Measurements from ENCODE around the gene GDF9. TPM values are rescaled to one million over a fixed set of nuclear protein-coding genes. Genes with fewer than 3 reads are reported as not detected.

Gene GDF9
- total RNA-seq, 1 experiment from 2014 or later, result 0.54 TPM

DNA sequence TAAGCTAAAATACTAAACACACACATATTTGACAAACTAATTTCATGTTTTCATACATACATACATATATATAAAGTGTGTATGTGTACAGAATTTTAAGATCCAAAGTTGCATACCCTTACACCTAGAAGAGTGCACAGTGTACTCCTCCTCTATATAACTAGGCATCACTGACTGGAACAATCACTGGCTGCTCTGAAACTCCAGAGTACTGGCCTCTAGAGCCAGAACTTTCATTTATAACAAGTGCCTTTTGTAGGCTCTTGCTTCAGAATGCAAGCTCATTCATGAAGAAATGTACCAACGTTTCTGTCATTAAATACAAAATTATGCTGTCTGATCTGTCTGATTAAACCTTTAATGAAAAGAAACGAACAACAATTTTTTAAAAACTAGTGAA is 11.2 kb upstream of the GDF9 start:
- H3K4me1 ChIP-seq (ENCODE audit: control insufficient read depth, insufficient read depth, low read length), result no peaks in the 10 kb centered on the region
- peaks cover 28% of the 10 kb centered on the region for H3K36me3 ChIP-seq (ENCODE audit: control insufficient read depth, insufficient read depth, low read length)
- TF ChIP-seq, protein P1, sequence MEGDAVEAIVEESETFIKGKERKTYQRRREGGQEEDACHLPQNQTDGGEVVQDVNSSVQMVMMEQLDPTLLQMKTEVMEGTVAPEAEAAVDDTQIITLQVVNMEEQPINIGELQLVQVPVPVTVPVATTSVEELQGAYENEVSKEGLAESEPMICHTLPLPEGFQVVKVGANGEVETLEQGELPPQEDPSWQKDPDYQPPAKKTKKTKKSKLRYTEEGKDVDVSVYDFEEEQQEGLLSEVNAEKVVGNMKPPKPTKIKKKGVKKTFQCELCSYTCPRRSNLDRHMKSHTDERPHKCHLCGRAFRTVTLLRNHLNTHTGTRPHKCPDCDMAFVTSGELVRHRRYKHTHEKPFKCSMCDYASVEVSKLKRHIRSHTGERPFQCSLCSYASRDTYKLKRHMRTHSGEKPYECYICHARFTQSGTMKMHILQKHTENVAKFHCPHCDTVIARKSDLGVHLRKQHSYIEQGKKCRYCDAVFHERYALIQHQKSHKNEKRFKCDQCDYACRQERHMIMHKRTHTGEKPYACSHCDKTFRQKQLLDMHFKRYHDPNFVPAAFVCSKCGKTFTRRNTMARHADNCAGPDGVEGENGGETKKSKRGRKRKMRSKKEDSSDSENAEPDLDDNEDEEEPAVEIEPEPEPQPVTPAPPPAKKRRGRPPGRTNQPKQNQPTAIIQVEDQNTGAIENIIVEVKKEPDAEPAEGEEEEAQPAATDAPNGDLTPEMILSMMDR (IDR thresholded peaks at IDR 0.05), result no peak
- TF ChIP-seq TCF7L2 (IDR thresholded peaks at IDR 0.05; ENCODE audit: low read depth, low read length) (no peak), POLR2AphosphoS5 (IDR thresholded peaks at IDR 0.05; ENCODE audit: low read depth, low read length) (no peak), SIN3A (IDR thresholded peaks at IDR 0.05; ENCODE audit: borderline replicate concordance, insufficient read depth, low read depth, low read length) (no peak)
- TF ChIP-seq, protein P2, sequence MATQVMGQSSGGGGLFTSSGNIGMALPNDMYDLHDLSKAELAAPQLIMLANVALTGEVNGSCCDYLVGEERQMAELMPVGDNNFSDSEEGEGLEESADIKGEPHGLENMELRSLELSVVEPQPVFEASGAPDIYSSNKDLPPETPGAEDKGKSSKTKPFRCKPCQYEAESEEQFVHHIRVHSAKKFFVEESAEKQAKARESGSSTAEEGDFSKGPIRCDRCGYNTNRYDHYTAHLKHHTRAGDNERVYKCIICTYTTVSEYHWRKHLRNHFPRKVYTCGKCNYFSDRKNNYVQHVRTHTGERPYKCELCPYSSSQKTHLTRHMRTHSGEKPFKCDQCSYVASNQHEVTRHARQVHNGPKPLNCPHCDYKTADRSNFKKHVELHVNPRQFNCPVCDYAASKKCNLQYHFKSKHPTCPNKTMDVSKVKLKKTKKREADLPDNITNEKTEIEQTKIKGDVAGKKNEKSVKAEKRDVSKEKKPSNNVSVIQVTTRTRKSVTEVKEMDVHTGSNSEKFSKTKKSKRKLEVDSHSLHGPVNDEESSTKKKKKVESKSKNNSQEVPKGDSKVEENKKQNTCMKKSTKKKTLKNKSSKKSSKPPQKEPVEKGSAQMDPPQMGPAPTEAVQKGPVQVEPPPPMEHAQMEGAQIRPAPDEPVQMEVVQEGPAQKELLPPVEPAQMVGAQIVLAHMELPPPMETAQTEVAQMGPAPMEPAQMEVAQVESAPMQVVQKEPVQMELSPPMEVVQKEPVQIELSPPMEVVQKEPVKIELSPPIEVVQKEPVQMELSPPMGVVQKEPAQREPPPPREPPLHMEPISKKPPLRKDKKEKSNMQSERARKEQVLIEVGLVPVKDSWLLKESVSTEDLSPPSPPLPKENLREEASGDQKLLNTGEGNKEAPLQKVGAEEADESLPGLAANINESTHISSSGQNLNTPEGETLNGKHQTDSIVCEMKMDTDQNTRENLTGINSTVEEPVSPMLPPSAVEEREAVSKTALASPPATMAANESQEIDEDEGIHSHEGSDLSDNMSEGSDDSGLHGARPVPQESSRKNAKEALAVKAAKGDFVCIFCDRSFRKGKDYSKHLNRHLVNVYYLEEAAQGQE (IDR thresholded peaks at IDR 0.05; ENCODE audit: insufficient read depth in 1 of 2, low read depth in 2 of 2, low read length in 1 of 2), result no peak
- POLR2A ChIA-PET, result no interaction called here
- H3K4me3 ChIP-seq (ENCODE audit: low read depth in 2 of 2, low read length in 2 of 2), result no peak overlapping the region
- no TSS peak for BruUV-seq (replicated peaks)
- H3K27ac ChIP-seq (ENCODE audit: low read length), result no peak overlapping the region
- in situ Hi-C loops (cut with HindIII; ENCODE audit: low pct_unique_long_range_greater_than_20kb, low sequenced_read_pairs) (no loop called here), intact Hi-C loops (cut with micrococcal nuclease; ENCODE audit: unreplicated experiment) (no loop called here)
- DNase-seq (ENCODE audit: low read depth, low spot score) (no peak), ATAC-seq (no peak)
- no peaks in the 10 kb centered on the region for H3K9me3 ChIP-seq (ENCODE audit: control insufficient read depth, insufficient read depth, low read depth, low read length)
- no peaks in the 10 kb centered on the region for H3K27me3 ChIP-seq (ENCODE audit: control insufficient read depth, insufficient read depth, low read length)
- CTCF ChIA-PET, result no interaction called here

DNA sequence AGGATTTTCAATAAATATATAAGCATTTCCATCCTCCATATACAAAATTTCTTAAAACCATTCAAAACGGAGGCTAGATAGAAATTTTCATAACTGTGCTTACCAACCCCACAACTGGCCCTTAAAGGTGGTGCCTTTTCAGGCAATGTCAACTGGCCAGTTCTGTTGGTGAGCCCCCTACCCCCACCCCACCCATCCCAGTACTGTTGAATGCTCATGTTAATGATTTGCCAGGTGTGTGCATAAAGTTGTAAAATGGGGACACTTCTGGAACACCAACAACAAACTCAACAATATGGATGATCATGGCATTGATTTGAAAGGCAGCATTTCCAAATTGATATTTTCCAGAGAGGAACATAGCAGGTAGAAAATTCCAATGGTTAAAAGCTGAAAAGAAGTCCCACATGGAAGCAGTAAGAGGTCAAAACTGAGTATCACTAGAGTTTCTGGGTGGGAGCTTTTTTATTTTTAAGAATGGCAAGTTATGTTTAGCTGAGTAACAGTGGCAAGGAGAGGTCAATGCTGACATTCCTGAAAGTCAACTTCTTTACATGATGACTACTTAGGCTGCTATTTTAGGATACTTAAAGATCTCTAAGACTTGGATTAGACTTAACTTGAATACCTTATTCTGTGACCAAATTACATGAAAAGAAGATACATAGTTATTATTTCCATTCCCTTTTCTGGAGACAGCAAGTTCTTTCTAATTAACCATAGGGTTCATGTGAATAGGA is 9.9 kb upstream of the GDF9 start:
- ATAC-seq (no peak), DNase-seq (ENCODE audit: low read depth, low spot score) (no peak)
- TF ChIP-seq TCF7L2 (IDR thresholded peaks at IDR 0.05; ENCODE audit: low read depth, low read length) (no peak), SIN3A (IDR thresholded peaks at IDR 0.05; ENCODE audit: borderline replicate concordance, insufficient read depth, low read depth, low read length) (no peak), POLR2AphosphoS5 (IDR thresholded peaks at IDR 0.05; ENCODE audit: low read depth, low read length) (no peak)
- TF ChIP-seq, protein P1 (IDR thresholded peaks at IDR 0.05), result no peak
- TF ChIP-seq, protein P2 (IDR thresholded peaks at IDR 0.05; ENCODE audit: insufficient read depth in 1 of 2, low read depth in 2 of 2, low read length in 1 of 2), result no peak
- H3K27me3 ChIP-seq (ENCODE audit: control insufficient read depth, insufficient read depth, low read length), result no peaks in the 10 kb centered on the region
- no peaks in the 10 kb centered on the region for H3K9me3 ChIP-seq (ENCODE audit: control insufficient read depth, insufficient read depth, low read depth, low read length)
- BruUV-seq (replicated peaks), result TSS peak; percentile 51
- intact Hi-C loops (cut with micrococcal nuclease; ENCODE audit: unreplicated experiment) (no loop called here), in situ Hi-C loops (cut with HindIII; ENCODE audit: low pct_unique_long_range_greater_than_20kb, low sequenced_read_pairs) (no loop called here)
- no peak overlapping the region for H3K4me3 ChIP-seq (ENCODE audit: low read depth in 2 of 2, low read length in 2 of 2)
- H3K4me1 ChIP-seq (ENCODE audit: control insufficient read depth, insufficient read depth, low read length), result no peaks in the 10 kb centered on the region
- no peak overlapping the region for H3K27ac ChIP-seq (ENCODE audit: low read length)
- ChIA-PET POLR2A (interaction anchor here (0.6 kb wide), 1 partner anchor 15 kb away, joined by 5 read pairs; no protein-coding TSS in a partner anchor), CTCF (no interaction called here)
- peaks cover 22% of the 10 kb centered on the region for H3K36me3 ChIP-seq (ENCODE audit: control insufficient read depth, insufficient read depth, low read length)
